ENCODE results near the gene ITPK1. TPM values are rescaled to one million over a fixed set of nuclear protein-coding genes. Genes with fewer than 3 reads are reported as not detected.

The ITPK1 gene
- total and polyA plus RNA-seq, 2 experiments from 2014 or later: 35.9 to 101 TPM

GRCh38 chr14:93002049-93002448 lies 113.7 kb downstream of the ITPK1 start (continued):
- TF ChIP-seq, protein P1, sequence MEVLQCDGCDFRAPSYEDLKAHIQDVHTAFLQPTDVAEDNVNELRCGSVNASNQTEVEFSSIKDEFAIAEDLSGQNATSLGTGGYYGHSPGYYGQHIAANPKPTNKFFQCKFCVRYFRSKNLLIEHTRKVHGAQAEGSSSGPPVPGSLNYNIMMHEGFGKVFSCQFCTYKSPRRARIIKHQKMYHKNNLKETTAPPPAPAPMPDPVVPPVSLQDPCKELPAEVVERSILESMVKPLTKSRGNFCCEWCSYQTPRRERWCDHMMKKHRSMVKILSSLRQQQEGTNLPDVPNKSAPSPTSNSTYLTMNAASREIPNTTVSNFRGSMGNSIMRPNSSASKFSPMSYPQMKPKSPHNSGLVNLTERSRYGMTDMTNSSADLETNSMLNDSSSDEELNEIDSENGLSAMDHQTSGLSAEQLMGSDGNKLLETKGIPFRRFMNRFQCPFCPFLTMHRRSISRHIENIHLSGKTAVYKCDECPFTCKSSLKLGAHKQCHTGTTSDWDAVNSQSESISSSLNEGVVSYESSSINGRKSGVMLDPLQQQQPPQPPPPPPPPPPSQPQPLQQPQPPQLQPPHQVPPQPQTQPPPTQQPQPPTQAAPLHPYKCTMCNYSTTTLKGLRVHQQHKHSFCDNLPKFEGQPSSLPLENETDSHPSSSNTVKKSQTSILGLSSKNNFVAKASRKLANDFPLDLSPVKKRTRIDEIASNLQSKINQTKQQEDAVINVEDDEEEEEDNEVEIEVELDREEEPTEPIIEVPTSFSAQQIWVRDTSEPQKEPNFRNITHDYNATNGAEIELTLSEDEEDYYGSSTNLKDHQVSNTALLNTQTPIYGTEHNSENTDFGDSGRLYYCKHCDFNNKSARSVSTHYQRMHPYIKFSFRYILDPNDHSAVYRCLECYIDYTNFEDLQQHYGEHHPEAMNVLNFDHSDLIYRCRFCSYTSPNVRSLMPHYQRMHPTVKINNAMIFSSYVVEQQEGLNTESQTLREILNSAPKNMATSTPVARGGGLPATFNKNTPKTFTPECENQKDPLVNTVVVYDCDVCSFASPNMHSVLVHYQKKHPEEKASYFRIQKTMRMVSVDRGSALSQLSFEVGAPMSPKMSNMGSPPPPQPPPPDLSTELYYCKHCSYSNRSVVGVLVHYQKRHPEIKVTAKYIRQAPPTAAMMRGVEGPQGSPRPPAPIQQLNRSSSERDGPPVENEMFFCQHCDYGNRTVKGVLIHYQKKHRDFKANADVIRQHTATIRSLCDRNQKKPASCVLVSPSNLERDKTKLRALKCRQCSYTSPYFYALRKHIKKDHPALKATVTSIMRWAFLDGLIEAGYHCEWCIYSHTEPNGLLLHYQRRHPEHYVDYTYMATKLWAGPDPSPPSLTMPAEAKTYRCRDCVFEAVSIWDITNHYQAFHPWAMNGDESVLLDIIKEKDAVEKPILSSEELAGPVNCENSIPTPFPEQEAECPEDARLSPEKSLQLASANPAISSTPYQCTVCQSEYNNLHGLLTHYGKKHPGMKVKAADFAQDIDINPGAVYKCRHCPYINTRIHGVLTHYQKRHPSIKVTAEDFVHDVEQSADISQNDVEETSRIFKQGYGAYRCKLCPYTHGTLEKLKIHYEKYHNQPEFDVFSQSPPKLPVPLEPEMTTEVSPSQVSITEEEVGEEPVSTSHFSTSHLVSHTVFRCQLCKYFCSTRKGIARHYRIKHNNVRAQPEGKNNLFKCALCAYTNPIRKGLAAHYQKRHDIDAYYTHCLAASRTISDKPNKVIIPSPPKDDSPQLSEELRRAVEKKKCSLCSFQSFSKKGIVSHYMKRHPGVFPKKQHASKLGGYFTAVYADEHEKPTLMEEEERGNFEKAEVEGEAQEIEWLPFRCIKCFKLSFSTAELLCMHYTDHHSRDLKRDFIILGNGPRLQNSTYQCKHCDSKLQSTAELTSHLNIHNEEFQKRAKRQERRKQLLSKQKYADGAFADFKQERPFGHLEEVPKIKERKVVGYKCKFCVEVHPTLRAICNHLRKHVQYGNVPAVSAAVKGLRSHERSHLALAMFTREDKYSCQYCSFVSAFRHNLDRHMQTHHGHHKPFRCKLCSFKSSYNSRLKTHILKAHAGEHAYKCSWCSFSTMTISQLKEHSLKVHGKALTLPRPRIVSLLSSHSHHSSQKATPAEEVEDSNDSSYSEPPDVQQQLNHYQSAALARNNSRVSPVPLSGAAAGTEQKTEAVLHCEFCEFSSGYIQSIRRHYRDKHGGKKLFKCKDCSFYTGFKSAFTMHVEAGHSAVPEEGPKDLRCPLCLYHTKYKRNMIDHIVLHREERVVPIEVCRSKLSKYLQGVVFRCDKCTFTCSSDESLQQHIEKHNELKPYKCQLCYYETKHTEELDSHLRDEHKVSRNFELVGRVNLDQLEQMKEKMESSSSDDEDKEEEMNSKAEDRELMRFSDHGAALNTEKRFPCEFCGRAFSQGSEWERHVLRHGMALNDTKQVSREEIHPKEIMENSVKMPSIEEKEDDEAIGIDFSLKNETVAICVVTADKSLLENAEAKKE (CRISPR knock-in tag; IDR thresholded peaks at IDR 0.05): no peak
- TF ChIP-seq, protein P2, sequence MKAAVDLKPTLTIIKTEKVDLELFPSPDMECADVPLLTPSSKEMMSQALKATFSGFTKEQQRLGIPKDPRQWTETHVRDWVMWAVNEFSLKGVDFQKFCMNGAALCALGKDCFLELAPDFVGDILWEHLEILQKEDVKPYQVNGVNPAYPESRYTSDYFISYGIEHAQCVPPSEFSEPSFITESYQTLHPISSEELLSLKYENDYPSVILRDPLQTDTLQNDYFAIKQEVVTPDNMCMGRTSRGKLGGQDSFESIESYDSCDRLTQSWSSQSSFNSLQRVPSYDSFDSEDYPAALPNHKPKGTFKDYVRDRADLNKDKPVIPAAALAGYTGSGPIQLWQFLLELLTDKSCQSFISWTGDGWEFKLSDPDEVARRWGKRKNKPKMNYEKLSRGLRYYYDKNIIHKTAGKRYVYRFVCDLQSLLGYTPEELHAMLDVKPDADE (IDR thresholded peaks at IDR 0.05): no peak
- no peak for TF ChIP-seq STAT1 (IDR thresholded peaks at IDR 0.05; ENCODE audit: unreplicated experiment)

- H3K4me1 ChIP-seq (ENCODE audit: insufficient read depth): no peaks in the 10 kb centered on the region
- H3K4me2 ChIP-seq: no peak overlapping the region
- ATAC-seq (peak; percentile 18; the same call in 2 of the 3 replicates), DNase-seq (ENCODE audit: low spot score) (no peak)
- H2AFZ ChIP-seq: no peak overlapping the region
- Mint-ChIP-seq H3K27ac (0 out of 2 replicates have a peak overlapping the region, but pooled peaks have one; percentile 36), H3K27me3 (ENCODE audit: insufficient read depth, low read depth, poor library complexity) (peaks cover 10% of the 10 kb centered on the region), H3K4me3 (no peak overlapping the region), H3K4me1 (peaks cover 24% of the 10 kb centered on the region), H3K9me3 (no peaks in the 10 kb centered on the region), H3K36me3 (ENCODE audit: low read depth) (peaks cover 4% of the 10 kb centered on the region; the same call in 2 of the 3 replicates)
- no peaks in the 10 kb centered on the region for H3K9me2 ChIP-seq (ENCODE audit: insufficient read depth)
- no peaks in the 10 kb centered on the region for H3K36me3 ChIP-seq (ENCODE audit: insufficient read depth)
- peaks cover 14% of the 10 kb centered on the region for H4K20me1 ChIP-seq (replicated peaks; ENCODE audit: insufficient read depth)
- H3F3A ChIP-seq (replicated peaks; ENCODE audit: low read depth): no peaks in the 10 kb centered on the region
- H3K79me2 ChIP-seq (replicated peaks; ENCODE audit: insufficient read depth): peaks cover 48% of the 10 kb centered on the region
- no peaks in the 10 kb centered on the region for H3K27me3 ChIP-seq (ENCODE audit: insufficient read depth)
- H3K4me3 ChIP-seq: no peak overlapping the region
- H3K27ac ChIP-seq (ENCODE audit: low read depth): 0 out of 2 replicates have a peak overlapping the region, but pooled peaks have one; percentile 39
- TF ChIP-seq CREB1 (CRISPR knock-in tag; IDR thresholded peaks at IDR 0.05; ENCODE audit: low read depth): no peak
- TF ChIP-seq, protein P3, sequence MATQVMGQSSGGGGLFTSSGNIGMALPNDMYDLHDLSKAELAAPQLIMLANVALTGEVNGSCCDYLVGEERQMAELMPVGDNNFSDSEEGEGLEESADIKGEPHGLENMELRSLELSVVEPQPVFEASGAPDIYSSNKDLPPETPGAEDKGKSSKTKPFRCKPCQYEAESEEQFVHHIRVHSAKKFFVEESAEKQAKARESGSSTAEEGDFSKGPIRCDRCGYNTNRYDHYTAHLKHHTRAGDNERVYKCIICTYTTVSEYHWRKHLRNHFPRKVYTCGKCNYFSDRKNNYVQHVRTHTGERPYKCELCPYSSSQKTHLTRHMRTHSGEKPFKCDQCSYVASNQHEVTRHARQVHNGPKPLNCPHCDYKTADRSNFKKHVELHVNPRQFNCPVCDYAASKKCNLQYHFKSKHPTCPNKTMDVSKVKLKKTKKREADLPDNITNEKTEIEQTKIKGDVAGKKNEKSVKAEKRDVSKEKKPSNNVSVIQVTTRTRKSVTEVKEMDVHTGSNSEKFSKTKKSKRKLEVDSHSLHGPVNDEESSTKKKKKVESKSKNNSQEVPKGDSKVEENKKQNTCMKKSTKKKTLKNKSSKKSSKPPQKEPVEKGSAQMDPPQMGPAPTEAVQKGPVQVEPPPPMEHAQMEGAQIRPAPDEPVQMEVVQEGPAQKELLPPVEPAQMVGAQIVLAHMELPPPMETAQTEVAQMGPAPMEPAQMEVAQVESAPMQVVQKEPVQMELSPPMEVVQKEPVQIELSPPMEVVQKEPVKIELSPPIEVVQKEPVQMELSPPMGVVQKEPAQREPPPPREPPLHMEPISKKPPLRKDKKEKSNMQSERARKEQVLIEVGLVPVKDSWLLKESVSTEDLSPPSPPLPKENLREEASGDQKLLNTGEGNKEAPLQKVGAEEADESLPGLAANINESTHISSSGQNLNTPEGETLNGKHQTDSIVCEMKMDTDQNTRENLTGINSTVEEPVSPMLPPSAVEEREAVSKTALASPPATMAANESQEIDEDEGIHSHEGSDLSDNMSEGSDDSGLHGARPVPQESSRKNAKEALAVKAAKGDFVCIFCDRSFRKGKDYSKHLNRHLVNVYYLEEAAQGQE (IDR thresholded peaks at IDR 0.05; ENCODE audit: unreplicated experiment): no peak
- TF ChIP-seq EZH2phosphoT487 (IDR thresholded peaks at IDR 0.05; ENCODE audit: unreplicated experiment): no peak
Observed at GRCh38 chr14:92998946-92999345, 116.8 kb downstream of the ITPK1 start.

All from GM23338 (cell line).